Measurements from ENCODE around the gene PEF1. TPM values are rescaled to one million over a fixed set of nuclear protein-coding genes. Genes with fewer than 3 reads are reported as not detected.

Gene PEF1
- total RNA-seq, 1 experiment from 2014 or later, result 33.7 TPM

- TF ChIP-seq FOXK1 (CRISPR knock-in tag; IDR thresholded peaks at IDR 0.05) (no peak), SMAD3 (CRISPR knock-in tag; IDR thresholded peaks at IDR 0.05; ENCODE audit: borderline replicate concordance) (no peak), KAT7 (CRISPR knock-in tag; IDR thresholded peaks at IDR 0.05; ENCODE audit: borderline replicate concordance) (no peak), CBFB (CRISPR knock-in tag; IDR thresholded peaks at IDR 0.05; ENCODE audit: low read depth) (no peak)
- TF ChIP-seq, protein P1, sequence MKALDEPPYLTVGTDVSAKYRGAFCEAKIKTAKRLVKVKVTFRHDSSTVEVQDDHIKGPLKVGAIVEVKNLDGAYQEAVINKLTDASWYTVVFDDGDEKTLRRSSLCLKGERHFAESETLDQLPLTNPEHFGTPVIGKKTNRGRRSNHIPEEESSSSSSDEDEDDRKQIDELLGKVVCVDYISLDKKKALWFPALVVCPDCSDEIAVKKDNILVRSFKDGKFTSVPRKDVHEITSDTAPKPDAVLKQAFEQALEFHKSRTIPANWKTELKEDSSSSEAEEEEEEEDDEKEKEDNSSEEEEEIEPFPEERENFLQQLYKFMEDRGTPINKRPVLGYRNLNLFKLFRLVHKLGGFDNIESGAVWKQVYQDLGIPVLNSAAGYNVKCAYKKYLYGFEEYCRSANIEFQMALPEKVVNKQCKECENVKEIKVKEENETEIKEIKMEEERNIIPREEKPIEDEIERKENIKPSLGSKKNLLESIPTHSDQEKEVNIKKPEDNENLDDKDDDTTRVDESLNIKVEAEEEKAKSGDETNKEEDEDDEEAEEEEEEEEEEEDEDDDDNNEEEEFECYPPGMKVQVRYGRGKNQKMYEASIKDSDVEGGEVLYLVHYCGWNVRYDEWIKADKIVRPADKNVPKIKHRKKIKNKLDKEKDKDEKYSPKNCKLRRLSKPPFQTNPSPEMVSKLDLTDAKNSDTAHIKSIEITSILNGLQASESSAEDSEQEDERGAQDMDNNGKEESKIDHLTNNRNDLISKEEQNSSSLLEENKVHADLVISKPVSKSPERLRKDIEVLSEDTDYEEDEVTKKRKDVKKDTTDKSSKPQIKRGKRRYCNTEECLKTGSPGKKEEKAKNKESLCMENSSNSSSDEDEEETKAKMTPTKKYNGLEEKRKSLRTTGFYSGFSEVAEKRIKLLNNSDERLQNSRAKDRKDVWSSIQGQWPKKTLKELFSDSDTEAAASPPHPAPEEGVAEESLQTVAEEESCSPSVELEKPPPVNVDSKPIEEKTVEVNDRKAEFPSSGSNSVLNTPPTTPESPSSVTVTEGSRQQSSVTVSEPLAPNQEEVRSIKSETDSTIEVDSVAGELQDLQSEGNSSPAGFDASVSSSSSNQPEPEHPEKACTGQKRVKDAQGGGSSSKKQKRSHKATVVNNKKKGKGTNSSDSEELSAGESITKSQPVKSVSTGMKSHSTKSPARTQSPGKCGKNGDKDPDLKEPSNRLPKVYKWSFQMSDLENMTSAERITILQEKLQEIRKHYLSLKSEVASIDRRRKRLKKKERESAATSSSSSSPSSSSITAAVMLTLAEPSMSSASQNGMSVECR (CRISPR knock-in tag; IDR thresholded peaks at IDR 0.05; ENCODE audit: borderline replicate concordance), result no peak
Observed at GRCh38 chr1:31654474-31654776, 9.7 kb upstream of the PEF1 start (continued).

DNA sequence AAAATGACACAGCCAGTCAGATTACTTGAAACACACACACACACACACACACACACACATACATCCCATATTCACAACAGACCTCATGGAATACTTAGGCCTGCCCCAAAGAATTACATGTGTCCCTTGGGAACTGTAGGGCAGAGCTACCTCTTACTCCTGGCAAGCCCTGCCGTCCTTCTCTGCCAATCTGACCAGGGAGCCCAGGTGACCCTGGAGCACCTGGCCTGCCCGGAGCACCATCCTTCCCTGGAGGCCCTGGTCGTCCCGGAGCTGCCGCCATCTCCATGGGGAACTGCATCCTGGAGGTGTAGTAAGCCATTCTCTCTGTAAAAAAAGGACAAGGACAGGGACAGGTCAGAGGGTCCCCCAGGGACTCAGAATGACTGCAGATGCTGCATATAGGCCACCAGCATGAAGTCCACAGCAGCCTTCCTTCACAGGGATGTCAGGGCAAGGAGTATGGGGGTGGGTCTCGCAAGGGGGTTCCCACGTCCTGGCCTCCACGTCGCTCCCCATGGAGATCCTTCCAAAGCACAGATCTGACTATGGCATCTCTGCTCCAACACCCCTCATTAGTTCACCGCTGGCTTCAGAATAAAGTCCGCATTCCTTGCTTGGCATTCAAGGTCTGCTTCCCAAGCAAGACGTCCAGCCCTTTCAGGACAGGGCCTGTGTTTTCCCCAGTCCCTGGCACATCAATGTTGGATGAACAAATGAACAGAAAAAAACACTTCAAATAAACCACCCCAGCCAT lies 9.2 kb upstream of the PEF1 start:
- no peak overlapping the region for H3K27ac Mint-ChIP-seq

More for the DNA sequence above, 9.2 kb upstream of the PEF1 start:
- H3K27me3 Mint-ChIP-seq (ENCODE audit: low read depth), result no peaks in the 10 kb centered on the region
- no peaks in the 10 kb centered on the region for H3K9me3 Mint-ChIP-seq
- TF ChIP-seq, protein P2, sequence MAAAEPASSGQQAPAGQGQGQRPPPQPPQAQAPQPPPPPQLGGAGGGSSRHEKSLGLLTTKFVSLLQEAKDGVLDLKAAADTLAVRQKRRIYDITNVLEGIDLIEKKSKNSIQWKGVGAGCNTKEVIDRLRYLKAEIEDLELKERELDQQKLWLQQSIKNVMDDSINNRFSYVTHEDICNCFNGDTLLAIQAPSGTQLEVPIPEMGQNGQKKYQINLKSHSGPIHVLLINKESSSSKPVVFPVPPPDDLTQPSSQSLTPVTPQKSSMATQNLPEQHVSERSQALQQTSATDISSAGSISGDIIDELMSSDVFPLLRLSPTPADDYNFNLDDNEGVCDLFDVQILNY (CRISPR knock-in tag; IDR thresholded peaks at IDR 0.05), result no peak
- TF ChIP-seq ELF4 (CRISPR knock-in tag; IDR thresholded peaks at IDR 0.05; ENCODE audit: low read depth), result no peak
- no peak for TF ChIP-seq ZNF425 (CRISPR knock-in tag; conservative IDR thresholded peaks at IDR 0.05)
- no peak for TF ChIP-seq GTF2I (CRISPR knock-in tag; conservative IDR thresholded peaks at IDR 0.05)
- no peak for TF ChIP-seq ZBTB21 (CRISPR knock-in tag; IDR thresholded peaks at IDR 0.05; ENCODE audit: borderline replicate concordance)
- TF ChIP-seq, protein P3, sequence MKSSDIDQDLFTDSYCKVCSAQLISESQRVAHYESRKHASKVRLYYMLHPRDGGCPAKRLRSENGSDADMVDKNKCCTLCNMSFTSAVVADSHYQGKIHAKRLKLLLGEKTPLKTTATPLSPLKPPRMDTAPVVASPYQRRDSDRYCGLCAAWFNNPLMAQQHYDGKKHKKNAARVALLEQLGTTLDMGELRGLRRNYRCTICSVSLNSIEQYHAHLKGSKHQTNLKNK (CRISPR knock-in tag; IDR thresholded peaks at IDR 0.05), result no peak
- TF ChIP-seq, protein P1 (CRISPR knock-in tag; IDR thresholded peaks at IDR 0.05; ENCODE audit: borderline replicate concordance), result no peak
- no peak for TF ChIP-seq ZNF219 (CRISPR knock-in tag; IDR thresholded peaks at IDR 0.05; ENCODE audit: borderline replicate concordance)
- no peak for ATAC-seq
- H3K4me1 Mint-ChIP-seq, result no peaks in the 10 kb centered on the region
- ChIA-PET CTCF (interaction anchor here (0.6 to 1.0 kb wide), 2 partner anchors 42 to 62 kb away, joined by 3 read pairs; no protein-coding TSS in a partner anchor), POLR2A (no interaction called here)
- H3K4me3 Mint-ChIP-seq, result no peak overlapping the region
- no peaks in the 10 kb centered on the region for H3K36me3 Mint-ChIP-seq
- DNase-seq (ENCODE audit: low spot score), result no peak

All from WTC11 (cell line).